Tongue (tissue), 2 donors: ENCODE data around the gene ADGRL3. TPM values are rescaled to one million over a fixed set of nuclear protein-coding genes. Genes with fewer than 3 reads are reported as not detected.
A peak's percentile ranks its signal among the peaks of the same experiment; 100 is the strongest.
"Not testable (repeated sequence)": the region's sequence is repeated elsewhere in the genome, so short reads cannot be mapped to it uniquely, and the experiment has no call there.

Source experiments
- DNase-seq: peaks from one replicate; pipeline ENCODE4 v3.0.0-alpha.2; 2015
- total RNA-seq: library from RNA; depleted of rRNA; stranded (reverse); fragments of >200 nt; gene quantifications from one replicate; pipeline ENCODE4 v1.2.3, GENCODE V29; 2014

ADGRL3 gene
- total RNA-seq, 1 donor from 2014 or later = 33.3 TPM

DNA sequence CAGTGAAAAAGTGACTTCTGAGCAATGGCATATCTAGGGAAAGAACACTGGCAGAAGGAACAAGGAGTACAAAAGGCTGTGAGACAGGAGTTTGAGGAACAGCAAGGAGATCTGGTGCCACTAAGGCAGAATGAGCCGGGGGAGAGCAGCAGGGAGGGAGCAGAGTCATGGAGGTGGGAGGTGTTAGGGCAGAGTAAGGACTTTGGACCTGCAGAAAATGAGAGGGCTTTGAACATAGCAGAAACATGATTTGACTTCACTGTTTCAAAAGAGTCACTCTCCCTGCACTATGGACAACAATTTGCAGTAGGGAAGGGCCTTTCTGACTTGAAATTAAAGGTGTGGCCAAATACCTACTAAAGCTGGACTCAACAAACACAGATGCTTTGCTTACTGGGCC, 356.2 kb downstream of the ADGRL3 start:
- no peak for DNase-seq

DNA sequence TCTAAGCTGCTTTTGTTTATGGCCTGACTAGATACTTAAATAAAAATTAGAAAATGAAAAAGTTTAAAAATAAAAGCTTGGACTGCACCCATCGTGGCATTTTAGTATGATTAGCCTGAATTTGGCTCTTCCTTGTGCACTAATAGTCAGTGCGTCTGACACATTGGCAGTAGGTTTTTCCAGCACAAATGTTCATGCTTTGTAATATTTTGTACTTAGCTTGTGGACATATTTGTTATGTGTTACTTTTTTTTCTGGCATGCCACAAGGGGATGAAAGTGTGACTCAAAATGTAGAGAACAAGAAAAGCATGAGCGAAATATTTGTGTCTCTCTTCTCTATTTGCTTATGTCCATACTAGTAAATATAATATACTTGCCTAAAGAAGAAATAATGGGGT, 359.3 kb downstream of the ADGRL3 start:
- no peak for DNase-seq

DNA sequence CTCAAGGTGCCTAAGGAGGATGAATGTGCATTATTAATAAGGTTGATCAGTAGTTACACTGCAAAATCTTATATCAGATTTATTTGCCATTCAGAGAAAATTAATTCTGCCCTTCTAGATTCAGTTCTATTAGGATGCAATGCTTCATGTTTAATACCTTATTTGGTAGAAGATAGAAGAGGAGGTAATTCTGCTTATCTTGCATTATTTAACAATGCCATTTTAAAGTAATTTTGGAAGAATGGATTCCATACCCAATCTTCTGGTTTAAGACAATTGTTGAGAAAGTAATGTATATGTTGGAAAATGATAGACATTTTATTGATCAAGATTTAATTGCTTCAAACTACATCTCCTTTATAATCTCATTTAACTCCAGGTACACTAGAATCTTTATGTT, 360.9 kb downstream of the ADGRL3 start:
- no peak for DNase-seq

DNA sequence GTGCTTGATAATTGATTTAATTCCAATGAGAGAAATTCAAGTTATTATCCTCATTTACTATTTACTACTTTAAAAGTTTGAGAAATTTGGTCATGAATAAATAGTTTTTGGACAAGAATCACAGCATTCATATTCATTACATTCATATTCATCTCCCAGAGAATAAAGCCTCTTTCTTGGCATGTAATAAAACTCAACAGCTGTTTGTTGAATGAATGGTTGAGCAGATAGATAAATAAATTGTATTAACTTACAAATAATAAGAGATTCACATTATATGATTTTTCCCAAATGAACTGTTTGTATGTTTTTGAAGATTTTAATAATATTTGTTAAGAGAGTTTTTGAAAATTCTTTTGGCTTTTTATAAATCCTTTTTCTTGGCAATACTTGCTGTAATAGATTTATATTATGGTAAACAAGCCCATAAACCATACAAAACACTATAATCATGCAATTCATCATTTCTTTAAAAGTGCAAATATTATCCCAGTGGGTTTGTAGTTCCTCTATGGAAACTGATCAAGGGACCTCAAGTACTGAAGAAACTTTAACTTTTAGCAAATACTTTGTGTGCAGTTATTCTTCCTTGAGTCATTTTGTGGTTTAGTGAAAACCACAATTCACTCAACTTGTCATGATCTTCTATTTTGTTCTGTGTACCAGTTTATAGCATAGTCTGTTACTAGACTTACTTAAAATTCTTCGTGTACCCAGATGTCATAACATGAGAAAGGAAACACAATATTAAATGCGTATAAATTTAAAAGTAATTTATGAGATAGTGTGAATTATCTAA, 371.8 kb downstream of the ADGRL3 start:
- DNase-seq = no peak

DNA sequence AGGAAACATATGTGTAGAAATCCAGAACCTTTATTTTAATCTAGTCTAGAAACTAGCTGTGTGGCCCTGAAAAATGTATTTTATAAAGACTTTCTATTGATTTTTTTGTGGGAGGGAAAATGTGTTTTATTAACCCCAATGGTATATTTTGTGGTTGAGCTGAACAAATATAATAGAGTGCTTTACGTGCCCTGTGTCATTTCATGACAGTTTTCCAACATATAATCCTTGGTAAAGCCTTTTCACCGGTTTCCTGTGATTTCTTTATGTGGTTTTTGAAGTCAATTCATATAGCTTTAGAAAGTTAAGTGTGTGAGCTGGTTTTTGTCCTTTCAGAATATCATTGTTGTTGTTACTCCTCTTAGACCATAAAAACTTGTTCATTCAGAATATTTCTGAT, 375.7 kb downstream of the ADGRL3 start:
- no peak for DNase-seq

DNA sequence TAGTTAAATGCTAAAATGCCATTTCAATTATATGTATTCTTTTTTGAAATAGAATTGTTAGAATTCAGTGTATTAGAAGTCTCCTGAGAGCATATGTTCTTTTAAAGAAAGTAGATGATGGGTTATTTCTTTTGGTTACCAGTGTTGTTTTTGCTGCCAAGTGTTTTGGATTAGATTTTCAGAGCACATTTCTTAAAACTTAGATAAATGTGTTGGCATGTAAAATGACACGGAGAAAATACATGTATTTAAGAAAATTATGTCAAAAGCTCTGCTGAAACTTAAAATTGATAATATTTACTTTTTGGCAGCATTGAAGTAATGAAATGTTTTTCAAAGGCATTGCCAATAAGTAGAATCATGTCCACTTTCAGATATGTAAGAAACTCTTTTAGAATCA, 379.7 kb downstream of the ADGRL3 start:
- DNase-seq = no peak

DNA sequence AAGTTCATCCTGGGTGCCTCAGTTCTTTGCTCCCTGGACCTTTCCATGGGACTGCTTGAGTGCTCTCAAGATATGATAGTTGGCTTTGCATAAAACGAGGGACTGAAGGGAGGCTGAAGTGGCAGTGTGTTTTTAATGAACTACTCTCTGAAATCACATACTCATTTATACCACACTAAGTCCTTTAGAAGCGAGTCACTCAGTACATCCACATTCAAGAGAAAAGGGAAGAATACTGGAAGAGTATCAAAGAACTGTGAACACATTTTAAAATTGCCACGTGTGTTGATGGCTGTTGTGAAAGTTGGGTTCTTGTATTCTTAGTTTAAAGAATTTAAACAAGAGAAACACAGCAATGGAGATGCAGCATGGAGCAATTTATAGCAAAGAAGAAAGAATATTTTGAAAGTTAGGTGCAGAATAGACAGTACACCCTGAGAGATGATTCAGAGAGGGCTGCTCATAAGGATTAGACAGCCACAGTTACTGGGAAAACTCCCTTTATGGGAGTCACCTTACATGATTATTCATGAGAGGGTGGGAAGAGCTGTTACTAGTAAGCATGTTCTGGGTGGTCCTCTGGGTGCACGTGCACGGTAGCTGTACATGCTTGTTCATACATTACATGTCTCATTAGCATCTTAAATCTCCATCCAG, 380.7 kb downstream of the ADGRL3 start:
- DNase-seq = no peak

DNA sequence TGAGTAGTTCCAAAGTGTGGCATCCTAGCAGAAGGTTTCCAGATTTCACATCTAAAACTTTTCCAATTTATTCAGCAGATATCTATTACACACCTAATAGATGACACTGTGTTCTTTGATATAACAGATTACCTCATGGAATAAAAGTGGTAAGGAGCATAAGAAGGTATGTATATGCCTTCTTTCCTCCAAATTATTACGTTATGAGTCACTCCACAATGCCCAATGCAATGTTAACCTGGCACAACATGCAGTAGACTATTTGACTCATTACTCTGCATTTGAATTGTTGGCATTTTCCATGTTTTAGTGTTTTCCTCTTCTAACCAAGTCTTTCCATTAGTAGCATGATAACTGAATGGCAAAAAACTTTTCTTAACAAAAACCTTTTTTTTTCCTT, 383.6 kb downstream of the ADGRL3 start:
- DNase-seq = no peak

DNA sequence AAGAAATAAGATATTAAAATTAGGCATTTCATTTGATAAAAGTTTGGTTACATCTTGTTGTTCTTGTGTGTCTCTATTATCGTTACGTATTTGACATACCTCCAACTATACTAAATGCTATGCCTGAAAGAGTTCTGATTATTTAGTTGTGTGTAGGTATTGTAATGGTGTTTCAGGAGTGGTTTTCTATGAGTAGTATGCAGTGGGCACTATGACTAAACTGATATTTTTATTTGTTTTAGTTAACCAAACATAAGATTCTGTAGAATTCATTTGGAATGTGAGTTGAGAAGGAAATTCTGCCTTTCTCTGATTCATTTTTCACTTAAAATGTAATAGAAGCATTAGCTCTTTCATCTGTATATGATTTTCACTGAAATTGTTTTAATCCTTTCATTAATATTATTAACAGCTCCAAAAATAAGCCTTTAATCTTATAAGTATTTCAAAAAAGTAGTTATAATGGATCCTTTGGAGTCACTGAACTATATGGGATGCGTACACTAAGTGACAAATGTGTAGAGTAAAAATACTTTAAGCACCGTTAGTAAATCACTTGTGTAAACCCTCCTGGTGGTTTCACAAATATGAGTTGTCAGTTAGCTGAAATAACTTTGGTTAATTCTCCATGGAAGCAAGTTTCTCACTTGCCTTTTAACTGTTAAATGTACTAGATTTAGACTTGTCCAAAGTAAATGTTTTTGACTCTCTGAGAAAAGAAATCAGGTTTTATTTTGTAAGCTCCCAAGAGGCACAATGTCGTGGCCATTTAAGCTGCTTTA, 388.7 kb downstream of the ADGRL3 start:
- no peak for DNase-seq

DNA sequence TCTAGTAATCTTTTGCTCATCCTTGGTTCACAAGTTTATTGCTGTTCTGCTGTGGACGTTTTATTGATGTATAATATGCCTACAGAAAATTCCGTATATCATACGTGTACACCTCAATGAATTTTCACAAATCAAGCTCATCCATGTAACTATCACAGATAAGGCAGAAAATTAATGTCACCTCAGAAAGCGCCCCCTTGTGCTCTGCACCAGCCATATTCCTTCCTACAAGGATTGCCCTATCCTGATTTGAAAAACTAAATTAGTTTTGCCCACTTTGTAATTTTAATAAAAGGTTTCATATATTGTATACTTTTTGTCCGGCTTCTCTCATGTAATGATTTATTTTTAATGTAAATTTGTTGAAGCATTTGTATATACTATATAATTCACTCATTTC, 390.8 kb downstream of the ADGRL3 start:
- DNase-seq = no peak

DNA sequence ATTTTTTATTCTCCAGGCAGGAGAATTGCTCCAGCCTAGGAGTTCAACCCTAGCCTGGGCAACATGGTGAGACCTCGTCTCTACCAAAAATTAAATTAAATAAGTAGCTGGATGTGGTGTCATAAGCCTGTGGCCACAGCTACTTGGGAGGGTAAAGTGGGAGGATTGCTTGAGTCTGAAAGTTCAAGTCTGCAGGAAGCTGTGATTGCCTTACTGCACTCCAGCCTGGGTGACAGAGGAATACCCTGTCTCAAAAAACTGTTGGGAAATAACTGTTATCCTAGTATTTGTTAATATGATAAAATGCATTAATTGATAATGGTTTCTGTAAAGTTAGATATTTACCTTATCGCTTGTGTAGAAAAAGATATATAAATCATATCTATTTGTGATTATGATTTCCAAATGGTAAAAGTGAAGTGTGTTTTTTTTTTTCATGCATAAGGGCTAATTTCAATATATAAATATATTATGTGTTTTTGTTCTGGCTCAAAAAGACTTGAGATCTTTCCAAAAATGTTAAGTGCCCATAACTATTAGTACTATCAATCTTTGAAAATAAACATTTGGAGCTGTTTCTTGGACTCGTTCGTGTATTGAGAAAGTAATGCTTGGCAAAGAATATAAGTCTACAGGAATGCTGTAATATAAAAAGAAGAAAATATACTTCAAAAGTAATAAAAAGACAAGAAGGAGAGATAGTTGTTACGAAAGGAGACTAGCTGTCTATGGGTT, 396.6 kb downstream of the ADGRL3 start:
- no peak for DNase-seq

DNA sequence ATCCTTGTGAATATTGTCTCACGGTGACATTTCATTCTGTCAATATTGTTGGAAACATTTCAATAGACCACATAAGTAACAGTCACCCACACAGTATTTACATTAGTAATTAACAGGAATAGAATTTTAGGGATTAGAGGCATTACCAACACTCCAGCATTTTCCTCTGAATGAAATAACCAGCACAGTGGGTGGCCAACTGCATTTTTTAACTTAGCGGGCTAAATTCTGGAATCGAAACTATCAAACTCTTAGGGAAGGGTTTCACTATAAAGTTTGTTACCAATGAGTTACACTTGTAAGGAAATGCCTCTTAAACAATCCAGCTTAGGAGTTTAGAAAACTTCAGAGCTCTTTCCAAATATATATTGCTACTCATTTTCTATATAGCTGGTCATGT, 403.0 kb downstream of the ADGRL3 start:
- no peak for DNase-seq

DNA sequence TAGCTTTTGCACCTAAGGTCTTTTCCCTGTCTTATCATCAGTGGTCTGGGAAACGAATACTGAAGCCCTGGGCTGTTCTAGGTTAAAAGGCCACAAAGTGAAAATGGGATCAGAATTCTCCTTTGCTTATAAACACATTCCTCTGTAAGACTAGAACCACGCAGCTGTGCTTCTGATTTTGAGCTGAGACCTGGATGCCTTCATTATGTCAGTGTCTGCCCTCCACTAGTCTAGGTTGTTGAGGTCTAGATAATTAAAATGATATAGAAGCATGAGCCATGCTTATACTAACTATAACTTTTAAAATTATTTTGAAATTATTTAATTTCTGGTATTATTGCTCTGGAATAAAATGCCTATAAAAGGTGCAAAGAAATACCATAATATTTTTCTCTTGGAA, 403.9 kb downstream of the ADGRL3 start:
- no peak for DNase-seq

DNA sequence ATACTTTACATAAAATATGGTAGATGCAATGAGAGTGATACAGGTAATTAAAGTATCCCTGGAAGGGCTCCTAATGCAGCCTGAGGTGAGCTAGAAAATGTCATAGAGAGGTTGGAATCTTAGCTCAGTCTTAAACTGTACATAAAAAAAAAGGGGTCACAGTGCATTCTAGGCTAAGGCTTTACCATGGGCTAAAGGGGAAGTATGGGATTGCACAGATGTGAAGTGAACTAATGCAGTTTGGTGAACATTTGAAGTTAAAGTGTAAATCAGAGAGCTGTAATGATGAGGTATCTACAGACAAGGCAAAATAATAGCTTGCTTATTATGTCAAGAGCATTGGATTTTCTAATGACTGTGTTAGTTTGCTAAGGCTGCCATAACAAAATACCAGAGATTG, 405.9 kb downstream of the ADGRL3 start:
- no peak for DNase-seq

DNA sequence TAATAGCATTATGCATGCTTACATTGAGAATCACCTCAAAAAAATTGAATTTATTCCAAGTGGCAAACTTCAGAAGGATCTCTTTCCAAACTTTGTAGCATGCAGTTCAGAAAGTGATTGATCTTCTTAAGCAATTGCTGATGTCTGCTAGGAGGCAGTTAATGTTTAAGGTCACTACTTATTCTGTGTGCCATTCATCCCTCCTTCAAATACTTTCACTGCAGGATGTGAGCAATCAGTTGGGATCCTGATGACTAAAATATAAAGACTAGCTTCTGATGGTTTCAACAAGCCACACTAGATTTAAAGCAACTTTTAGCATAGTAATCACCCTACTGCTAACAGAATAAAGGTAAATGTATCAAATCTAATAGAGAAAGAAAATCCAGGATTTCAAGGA, 414.1 kb downstream of the ADGRL3 start:
- no peak for DNase-seq

DNA sequence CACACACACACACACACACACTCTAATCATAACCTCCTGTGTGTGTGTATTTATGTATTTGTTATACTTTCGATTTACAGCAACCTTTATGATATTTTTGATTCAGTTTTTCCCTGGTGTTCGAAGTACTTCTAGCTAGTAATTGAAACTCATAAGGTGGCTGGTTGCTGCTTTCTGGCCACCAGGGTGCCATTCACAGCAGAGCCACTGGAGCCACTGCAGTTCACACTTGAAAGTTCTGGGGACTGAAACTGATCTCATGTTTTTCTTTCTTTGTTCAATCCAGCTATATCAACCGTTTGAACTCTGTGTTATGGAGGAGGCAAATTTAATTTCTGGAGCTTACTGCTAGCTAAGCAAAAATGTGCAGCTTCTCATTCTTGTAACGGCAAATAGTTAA, 419.4 kb downstream of the ADGRL3 start:
- DNase-seq = no peak

DNA sequence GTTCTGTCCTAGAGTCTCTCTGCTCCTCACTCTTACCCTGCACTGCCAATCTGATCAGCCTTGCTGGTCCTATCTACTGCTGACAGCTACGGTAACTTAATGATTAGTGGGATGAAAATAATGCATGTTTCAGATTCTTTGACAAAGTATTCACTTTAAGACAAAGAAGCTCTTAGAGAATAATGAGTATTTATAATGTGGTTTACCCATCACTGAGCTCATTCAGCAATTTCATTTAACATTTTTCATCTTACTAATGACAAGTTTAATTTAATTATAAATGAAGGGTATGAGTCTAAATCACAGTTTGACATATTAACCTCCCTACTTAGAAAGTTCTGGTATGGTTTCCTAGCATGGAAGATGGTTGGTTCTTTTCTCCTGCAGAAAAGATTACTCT, 428.2 kb downstream of the ADGRL3 start:
- no peak for DNase-seq

DNA sequence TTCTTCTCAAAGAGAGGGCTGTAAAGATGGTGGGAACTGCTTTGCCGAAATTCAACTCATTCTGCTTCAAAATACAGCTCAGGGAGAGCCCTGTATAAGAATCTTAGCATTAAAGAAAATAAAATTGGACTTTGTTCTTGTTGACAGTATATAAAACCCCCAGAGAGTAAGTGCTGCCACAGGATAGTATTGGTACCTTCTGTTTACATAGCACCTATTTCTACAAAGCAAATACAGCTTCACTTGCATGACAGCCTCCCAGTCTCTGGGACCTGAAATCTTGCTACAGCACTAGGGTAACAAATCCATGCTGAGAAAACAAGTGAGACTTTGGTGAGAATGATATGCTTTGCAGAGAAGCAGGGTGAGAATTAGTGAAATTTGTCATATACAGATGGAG, 428.6 kb downstream of the ADGRL3 start:
- DNase-seq = no peak

DNA sequence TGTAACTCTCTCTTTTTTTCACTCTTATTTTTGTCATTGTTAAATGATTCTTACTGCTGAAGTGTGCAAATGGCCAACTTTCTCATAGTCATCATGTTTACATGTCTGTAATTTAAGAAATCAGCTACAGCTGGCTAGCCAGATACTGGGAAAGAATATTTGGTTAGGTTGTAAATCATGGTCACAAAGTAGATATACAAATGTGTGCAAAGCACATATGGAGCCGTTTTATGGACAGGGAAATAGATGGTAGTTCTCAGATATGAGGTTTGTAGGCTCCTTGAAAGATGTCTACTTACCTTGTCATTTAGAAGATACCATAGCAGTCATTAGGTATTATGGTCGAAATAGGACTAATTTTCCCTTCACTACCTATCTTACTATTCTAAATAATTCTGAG, 430.4 kb downstream of the ADGRL3 start:
- DNase-seq = no peak

DNA sequence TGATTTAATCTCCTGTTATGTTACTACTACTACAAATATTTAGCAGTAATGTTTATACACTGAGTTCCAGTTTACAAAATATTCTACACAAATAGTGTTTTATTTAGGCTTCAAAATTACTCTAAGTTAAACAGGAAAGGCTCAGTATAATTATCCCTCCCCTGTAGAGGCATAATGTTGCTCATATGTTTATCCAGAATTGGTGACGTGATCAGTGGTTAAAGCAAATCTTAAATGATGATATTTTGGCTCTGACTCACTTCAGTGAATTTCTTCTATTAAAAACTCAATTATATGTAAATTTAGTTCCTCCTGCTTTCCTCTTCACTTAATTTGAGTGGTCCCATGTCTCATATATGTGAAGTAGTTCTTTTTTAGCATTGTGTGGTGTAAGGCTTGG, 438.5 kb downstream of the ADGRL3 start:
- peak; percentile 12 for DNase-seq

DNA sequence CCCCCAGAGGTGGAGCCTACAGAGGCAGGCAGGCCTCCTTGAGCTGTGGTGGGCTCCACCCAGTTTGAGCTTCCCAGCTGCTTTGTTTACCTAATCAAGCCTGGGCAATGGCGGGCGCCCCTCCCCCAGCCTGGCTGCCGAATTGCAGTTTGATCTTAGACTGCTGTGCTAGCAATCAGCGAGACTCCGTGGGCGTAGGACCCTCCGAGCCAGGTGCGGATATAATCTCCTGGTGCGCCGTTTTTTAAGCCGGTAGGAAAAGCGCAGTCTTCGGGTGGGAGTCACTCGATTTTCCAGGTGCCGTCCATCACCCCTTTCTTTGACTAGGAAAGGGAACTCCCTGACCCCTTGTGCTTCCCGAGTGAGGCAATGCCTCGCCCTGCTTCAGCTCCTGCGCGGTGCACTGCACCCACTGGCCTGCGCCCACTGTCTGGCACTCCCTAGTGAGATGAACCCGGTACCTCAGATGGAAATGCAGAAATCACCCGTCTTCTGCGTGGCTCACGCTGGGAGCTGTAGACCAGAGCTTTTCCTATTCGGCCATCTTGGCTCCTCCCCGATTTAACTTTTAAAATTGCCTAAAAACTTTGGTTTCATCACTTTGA, 446.7 kb downstream of the ADGRL3 start:
- DNase-seq = not testable (repeated sequence)

DNA sequence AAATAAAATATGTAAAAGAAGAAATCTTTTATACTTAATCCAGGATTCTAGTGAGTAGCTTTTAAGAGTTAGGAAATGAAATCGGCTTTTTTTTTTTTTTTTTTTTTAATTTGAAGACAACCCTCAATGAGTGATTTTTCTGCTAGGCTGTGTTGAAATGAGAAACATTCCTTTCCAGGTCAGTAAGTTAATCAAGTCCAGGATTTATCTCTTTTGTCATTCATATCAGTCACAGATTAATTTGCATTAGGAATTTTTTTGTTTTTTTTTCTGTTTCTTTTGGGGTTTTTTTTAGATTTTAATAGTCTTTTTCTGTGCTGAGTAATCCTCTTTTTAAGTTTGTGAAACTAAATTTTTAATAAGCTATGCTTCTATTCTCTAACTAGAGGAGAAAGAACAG, 448.1 kb downstream of the ADGRL3 start:
- DNase-seq = no peak
